Caco-2 (cell line): ENCODE data around the gene CACUL1. TPM values are rescaled to one million over a fixed set of nuclear protein-coding genes. Genes with fewer than 3 reads are reported as not detected.

ENCODE experiments used
- BruUV-seq: library from RNA; stranded (reverse); fragments of 400-500 nt; replicated peaks from 2 replicates; lab custom pipeline; 2021; lab: Mats Ljungman, UMichigan
- CTCF ChIA-PET: fragments of 300-600 bp; sonication (Branson Sonifier 250); formaldehyde crosslinking; loops from one replicate; lab custom pipeline; 2022; ENCODE audit warnings: antibody characterized with exemption; lab: Charles Lee
- POLR2A ChIA-PET: fragments of 300-600 bp; sonication (Branson Sonifier 250); formaldehyde crosslinking; loops from one replicate; lab custom pipeline; 2022; ENCODE audit warnings: antibody characterized with exemption; lab: Charles Lee
- DNase-seq, 2 experiments: peaks; one replicate each; pipeline versions ENCODE4 v3.0.0 to v3.0.0-alpha.2; 2020 to 2022
- H3K27me3 ChIP-seq: replicated peaks from 2 replicates; pipeline ENCODE4 v1.6.0; 2011; ENCODE audit warnings: low read length; ENCODE audit not compliant: control insufficient read depth, insufficient read depth
- H3K36me3 ChIP-seq: 2 replicates; pipeline ENCODE4 v1.5.1; 2011; ENCODE audit warnings: low read length; ENCODE audit not compliant: control insufficient read depth, insufficient read depth
- H3K4me1 ChIP-seq: fragments of 250-450 bp; sonication (Bioruptor Pico); 2 replicates; pipeline ENCODE4 v1.5.1; 2020; ENCODE audit warnings: mild to moderate bottlenecking
- H3K4me3 ChIP-seq: 2 replicates; pipeline ENCODE4 v1.5.1; 2011; ENCODE audit warnings: low read depth, mild to moderate bottlenecking, control low read depth, low read length
- H3K9me3 ChIP-seq: fragments of 250-450 bp; sonication (Bioruptor Pico); 2 replicates; pipeline ENCODE4 v1.5.1; 2020; ENCODE audit warnings: mild to moderate bottlenecking, moderate library complexity
- H3K27ac Mint-ChIP-seq: one replicate; pipeline ENCODE4 v1.8.0; 2022; ENCODE audit warnings: mixed read lengths; ENCODE audit not compliant: unreplicated experiment
- H3K27me3 Mint-ChIP-seq: one replicate; pipeline ENCODE4 v1.8.0; 2022; ENCODE audit warnings: mixed read lengths; ENCODE audit not compliant: insufficient read depth, unreplicated experiment
- H3K36me3 Mint-ChIP-seq: one replicate; pipeline ENCODE4 v1.8.0; 2022; ENCODE audit warnings: mild to moderate bottlenecking, mixed read lengths; ENCODE audit not compliant: insufficient read depth, unreplicated experiment
- H3K4me1 Mint-ChIP-seq: one replicate; pipeline ENCODE4 v1.8.0; 2022; ENCODE audit warnings: low read depth, mixed read lengths; ENCODE audit not compliant: unreplicated experiment
- H3K4me3 Mint-ChIP-seq: one replicate; pipeline ENCODE4 v1.8.0; 2022; ENCODE audit warnings: mild to moderate bottlenecking, moderate library complexity, mixed read lengths; ENCODE audit not compliant: unreplicated experiment
- H3K9me3 Mint-ChIP-seq: one replicate; pipeline ENCODE4 v1.8.0; 2022; ENCODE audit warnings: mixed read lengths; ENCODE audit not compliant: unreplicated experiment
- CTCF ChIP-seq, 2 experiments: fragments of 200-600 bp in 1 of 2; IDR thresholded peaks; 1 replicate in 1 of 2; 2 replicates in 1 of 2; pipeline versions ENCODE4 v1.5.1 to v1.8.0; 2011 to 2022; ENCODE audit warnings: antibody characterized with exemption in 1 of 2, control low read depth in 1 of 2, inconsistent platforms in 1 of 2, low read depth in 1 of 2, low read length in 1 of 2, mild to moderate bottlenecking in 1 of 2, moderate library complexity in 1 of 2; ENCODE audit not compliant: insufficient read depth in 1 of 2, severe bottlenecking in 1 of 2, unreplicated experiment in 1 of 2
- intact Hi-C: fragments of 100-400 bp; cut with micrococcal nuclease; formaldehyde crosslinking; loops from one replicate; pipeline ENCODE4 v1.10.0; 2022; ENCODE audit not compliant: unreplicated experiment
- total RNA-seq: library from RNA; stranded (reverse); gene quantifications from 2 replicates; pipeline ENCODE4 v1.2.3, GENCODE V29; 2022

The CACUL1 gene
- total RNA-seq, 1 experiment from 2014 or later = 39.2 TPM

DNA sequence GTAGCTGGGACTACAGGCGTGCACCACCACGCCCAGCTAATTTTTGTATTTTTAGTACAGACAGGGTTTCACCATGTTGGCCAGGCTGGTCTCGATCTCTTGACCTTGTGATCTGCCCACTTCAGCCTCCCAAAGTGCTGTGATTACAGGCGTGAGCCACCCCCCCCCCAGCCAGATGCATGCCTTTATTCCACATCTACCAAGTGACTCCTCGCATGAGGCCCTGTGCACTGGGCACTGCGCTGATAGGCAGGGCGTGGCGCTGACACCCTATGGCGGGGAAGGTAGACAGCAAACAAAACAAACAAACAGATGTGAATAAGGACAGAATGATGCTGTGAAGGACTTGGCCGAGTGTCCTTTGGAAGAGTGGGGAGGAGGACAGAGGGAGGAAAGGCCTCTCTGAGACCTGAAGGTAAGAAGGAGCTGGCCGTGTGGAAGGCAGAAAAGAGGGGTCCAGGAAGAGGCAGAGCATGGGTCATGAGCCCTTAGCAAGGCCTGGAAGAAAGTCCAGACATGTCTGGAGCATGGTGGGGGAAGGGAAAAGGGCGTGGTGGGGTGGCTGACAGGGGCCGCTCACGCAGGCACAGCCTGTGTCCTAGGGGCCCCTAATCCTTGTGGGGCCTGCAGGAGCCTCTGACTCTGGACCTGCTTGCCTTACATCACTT lies 47.5 kb upstream of the CACUL1 start:
- Histone ChIP-seq H3K4me1 (no peaks in the 10 kb centered on the region), H3K27me3 (no peaks in the 10 kb centered on the region), H3K4me3 (no peak overlapping the region), H3K9me3 (no peaks in the 10 kb centered on the region; the same call in 1 of the 2 replicates), H3K36me3 (no peaks in the 10 kb centered on the region)
- no TSS peak for BruUV-seq
- Mint-ChIP-seq H3K4me3 (no peak overlapping the region), H3K27ac (no peak overlapping the region), H3K27me3 (peaks cover 10% of the 10 kb centered on the region), H3K9me3 (no peaks in the 10 kb centered on the region), H3K36me3 (no peaks in the 10 kb centered on the region), H3K4me1 (peaks cover 6% of the 10 kb centered on the region)
- POLR2A ChIA-PET = no interaction called here
- TF ChIP-seq CTCF (IDR thresholded peaks at IDR 0.05; ENCODE audit: insufficient read depth in 1 of 2, low read depth in 1 of 2, low read length in 1 of 2, severe bottlenecking in 1 of 2, unreplicated experiment in 1 of 2) = no peak
- intact Hi-C loops = no loop called here
- DNase-seq = peak in 1 of 2 experiments; percentile 21
- CTCF ChIA-PET = interaction anchor here (0.7 kb wide), 1 partner anchor 1085 kb away, joined by 4 read pairs; no protein-coding TSS in a partner anchor

GRCh38 chr10:118800920-118801319 lies 46.1 kb upstream of the CACUL1 start:
- Histone ChIP-seq H3K36me3 (no peaks in the 10 kb centered on the region), H3K27me3 (no peaks in the 10 kb centered on the region), H3K4me1 (no peaks in the 10 kb centered on the region), H3K4me3 (no peak overlapping the region), H3K9me3 (peaks cover 5% of the 10 kb centered on the region; the same call in 1 of the 2 replicates)
- Mint-ChIP-seq H3K4me3 (no peak overlapping the region), H3K9me3 (no peaks in the 10 kb centered on the region), H3K27me3 (peaks cover 10% of the 10 kb centered on the region), H3K27ac (no peak overlapping the region), H3K4me1 (peaks cover 6% of the 10 kb centered on the region), H3K36me3 (no peaks in the 10 kb centered on the region)
- POLR2A ChIA-PET = no interaction called here
- CTCF ChIA-PET = interaction anchor here (0.6 to 1.3 kb wide), 2 partner anchors 46 to 232 kb away, joined by 4 to 5 read pairs; partner anchors contain the start of gene CACUL1
- TF ChIP-seq CTCF (IDR thresholded peaks at IDR 0.05; ENCODE audit: insufficient read depth in 1 of 2, low read depth in 1 of 2, low read length in 1 of 2, severe bottlenecking in 1 of 2, unreplicated experiment in 1 of 2) = peak; percentile 51 to 56
- peak in 1 of 2 experiments; percentile 48 for DNase-seq
- no TSS peak for BruUV-seq
- intact Hi-C loops = no loop called here

GRCh38 chr10:118799777-118800176 lies 45.0 kb upstream of the CACUL1 start:
- Mint-ChIP-seq H3K9me3 (no peaks in the 10 kb centered on the region), H3K36me3 (no peaks in the 10 kb centered on the region), H3K4me3 (no peak overlapping the region), H3K27me3 (peaks cover 10% of the 10 kb centered on the region), H3K27ac (no peak overlapping the region), H3K4me1 (peaks cover 6% of the 10 kb centered on the region)
- Histone ChIP-seq H3K9me3 (peaks cover 7% of the 10 kb centered on the region; the same call in 1 of the 2 replicates), H3K4me1 (no peaks in the 10 kb centered on the region), H3K4me3 (no peak overlapping the region), H3K27me3 (no peaks in the 10 kb centered on the region), H3K36me3 (no peaks in the 10 kb centered on the region)
- no peak for DNase-seq
- TF ChIP-seq CTCF (IDR thresholded peaks at IDR 0.05; ENCODE audit: insufficient read depth in 1 of 2, low read depth in 1 of 2, low read length in 1 of 2, severe bottlenecking in 1 of 2, unreplicated experiment in 1 of 2) = no peak
- ChIA-PET CTCF (no interaction called here), POLR2A (no interaction called here)
- intact Hi-C loops = no loop called here
- no TSS peak for BruUV-seq
